GM12864 (cell line): Measurements from ENCODE around the gene FBXO9.

Source experiments
- DNase-seq: peaks from one replicate; pipeline ENCODE4 v3.0.0-alpha.2; 2011; ENCODE audit warnings: low read depth
- H3K4me3 ChIP-seq: 2 replicates; pipeline ENCODE4 v1.5.1; 2011; ENCODE audit warnings: mild to moderate bottlenecking, low read depth, low read length, control low read depth
- CTCF ChIP-seq: IDR thresholded peaks from 2 replicates; pipeline ENCODE4 v1.5.1; 2011; ENCODE audit warnings: low read depth, mild to moderate bottlenecking, moderate library complexity, low read length, control low read depth, inconsistent platforms; ENCODE audit errors: missing control alignments

The FBXO9 gene

GRCh38 chr6:53089948-53090347, 24.7 kb downstream of the FBXO9 start:
- no peak overlapping the region for H3K4me3 ChIP-seq
- TF ChIP-seq CTCF: no peak
- DNase-seq: no peak

DNA sequence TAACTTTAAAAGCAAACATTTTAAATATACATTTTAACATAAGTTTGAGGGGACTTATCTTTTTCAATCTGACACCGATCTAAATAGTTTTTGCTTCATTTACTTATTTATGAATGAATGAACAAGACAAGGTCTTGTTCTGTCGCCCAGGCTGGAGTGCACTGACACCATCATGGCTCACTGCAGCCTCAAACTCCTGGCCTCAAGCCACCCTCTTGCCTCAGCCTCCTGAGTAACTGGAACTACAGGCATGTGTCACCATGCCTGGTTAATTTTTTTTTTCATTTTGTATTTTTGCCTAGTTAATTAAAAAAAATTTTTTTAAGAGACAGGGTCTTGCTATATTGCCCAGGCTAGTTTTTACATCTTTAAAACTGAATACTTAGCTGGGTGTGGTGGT, 25.4 kb downstream of the FBXO9 start:
- no peak for TF ChIP-seq CTCF
- no peak for DNase-seq
- H3K4me3 ChIP-seq: no peak overlapping the region

DNA sequence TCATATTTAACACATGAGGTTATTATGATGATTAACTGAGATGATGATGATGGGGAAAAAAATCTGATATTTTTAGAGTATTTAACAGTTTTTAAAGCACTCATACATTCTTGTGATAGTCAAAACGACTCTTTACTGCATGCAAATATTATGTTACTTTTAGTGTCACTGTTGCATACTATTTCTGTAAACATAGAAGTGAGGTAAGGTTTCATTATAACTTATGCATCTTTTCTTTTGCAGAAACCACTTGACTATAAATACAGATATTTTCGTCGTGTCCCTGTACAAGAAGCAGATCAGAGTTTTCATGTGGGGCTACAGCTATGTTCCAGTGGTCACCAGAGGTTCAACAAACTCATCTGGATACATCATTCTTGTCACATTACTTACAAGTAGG, 30.1 kb downstream of the FBXO9 start:
- DNase-seq: no peak
- no peak for TF ChIP-seq CTCF
- no peak overlapping the region for H3K4me3 ChIP-seq

DNA sequence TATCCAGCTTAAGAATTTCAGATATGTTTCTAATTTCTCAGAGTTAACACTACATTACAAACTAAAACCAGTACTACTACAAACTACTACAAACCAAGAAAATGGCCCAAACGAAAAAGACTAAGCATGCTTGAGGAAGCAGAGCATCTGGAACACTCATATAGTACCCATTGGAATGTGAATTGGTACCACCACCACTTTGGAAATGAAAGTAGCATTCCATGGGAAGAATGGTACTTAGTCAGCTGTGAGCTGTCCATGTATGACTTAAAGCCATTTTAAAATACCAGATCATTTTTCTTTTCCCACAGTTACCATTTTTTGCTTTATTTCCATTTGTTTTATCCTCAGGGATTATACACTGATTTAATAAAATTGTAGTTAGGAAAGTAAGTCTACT, 30.5 kb downstream of the FBXO9 start:
- no peak for TF ChIP-seq CTCF
- DNase-seq: no peak
- no peak overlapping the region for H3K4me3 ChIP-seq

GRCh38 chr6:53100561-53100960, 35.4 kb downstream of the FBXO9 start:
- H3K4me3 ChIP-seq: no peak overlapping the region
- DNase-seq: no peak
- TF ChIP-seq CTCF: no peak

- H3K4me3 ChIP-seq: no peak overlapping the region
- no peak for DNase-seq
- TF ChIP-seq CTCF: no peak
These were observed 35.8 kb downstream of the FBXO9 start for GRCh38 chr6:53101006-53101405.

DNA sequence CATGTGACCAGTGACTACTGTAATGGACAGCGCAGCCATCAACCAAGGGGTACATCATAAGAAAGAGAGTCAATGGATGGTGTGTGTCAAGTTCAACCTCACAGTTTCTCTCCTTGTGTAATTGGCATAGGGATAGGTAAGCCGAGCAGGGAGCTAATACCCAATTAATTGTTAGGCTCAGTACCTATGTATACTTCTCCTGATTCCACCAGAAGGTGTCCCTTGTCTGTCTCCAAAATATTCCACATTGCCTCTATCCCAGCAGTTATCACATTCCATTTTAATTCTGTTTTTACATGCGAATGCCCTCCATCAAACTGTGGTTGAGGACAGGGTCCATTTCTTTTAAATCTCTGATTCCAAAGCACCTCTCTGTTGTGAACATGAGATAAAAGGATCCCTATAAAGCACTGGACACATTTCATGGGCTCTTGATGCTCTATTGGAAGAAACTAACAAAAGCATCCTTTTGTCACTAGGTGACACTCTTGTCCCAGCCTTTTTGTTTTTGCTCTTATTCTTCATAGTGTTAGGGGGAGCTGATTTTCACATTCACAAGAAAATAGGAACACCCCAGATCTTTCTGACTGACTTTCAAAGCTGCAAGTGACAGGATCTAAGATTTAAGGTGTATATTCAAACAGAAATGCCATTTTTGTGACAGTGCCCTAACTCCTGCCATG, 38.9 kb downstream of the FBXO9 start:
- no peak for TF ChIP-seq CTCF
- DNase-seq: no peak
- no peak overlapping the region for H3K4me3 ChIP-seq
